Memory B cell (primary cell): Measurements from ENCODE around the gene NDC1.
"Not testable (repeated sequence)": the region's sequence is repeated elsewhere in the genome, so short reads cannot be mapped to it uniquely, and the experiment has no call there.

Experiments
- ATAC-seq: fragments of 150-1000 bp; cut with Tn5 transposase; 2 replicates; pipeline ENCODE4 v1.10.0; 2021; ENCODE audit warnings: low read depth, mild to moderate bottlenecking, moderate library complexity
- DNase-seq, 2 donors: peaks; one replicate each; pipeline ENCODE4 v3.0.0; 2022; ENCODE audit warnings: low spot score in 2 of 2
- H3K27ac Mint-ChIP-seq: one replicate; pipeline ENCODE4 v1.8.0; 2022; ENCODE audit warnings: mild to moderate bottlenecking, moderate library complexity, mixed read lengths
- H3K27me3 Mint-ChIP-seq: one replicate; pipeline ENCODE4 v1.8.0; 2022; ENCODE audit warnings: mixed read lengths
- H3K36me3 Mint-ChIP-seq: one replicate; pipeline ENCODE4 v1.8.0; 2022; ENCODE audit warnings: mild to moderate bottlenecking, mixed read lengths
- H3K4me1 Mint-ChIP-seq: one replicate; pipeline ENCODE4 v1.8.0; 2022; ENCODE audit warnings: mixed read lengths
- H3K4me3 Mint-ChIP-seq: one replicate; pipeline ENCODE4 v1.8.0; 2022; ENCODE audit warnings: mild to moderate bottlenecking, moderate library complexity, mixed read lengths
- H3K9me3 Mint-ChIP-seq: one replicate; pipeline ENCODE4 v1.8.0; 2022; ENCODE audit warnings: mixed read lengths

NDC1 gene

GRCh38 chr1:53769184-53769583, 68.9 kb downstream of the NDC1 start:
- ATAC-seq = no peak
- H3K9me3 Mint-ChIP-seq = no peaks in the 10 kb centered on the region
- H3K27me3 Mint-ChIP-seq = no peaks in the 10 kb centered on the region
- peaks cover 22% of the 10 kb centered on the region for H3K36me3 Mint-ChIP-seq
- H3K4me3 Mint-ChIP-seq = no peak overlapping the region
- no peak for DNase-seq
- no peak overlapping the region for H3K27ac Mint-ChIP-seq
- no peaks in the 10 kb centered on the region for H3K4me1 Mint-ChIP-seq

- peaks cover 4% of the 10 kb centered on the region for H3K9me3 Mint-ChIP-seq
- DNase-seq (no peak), ATAC-seq (no peak)
- no peak overlapping the region for H3K27ac Mint-ChIP-seq
- H3K27me3 Mint-ChIP-seq = no peaks in the 10 kb centered on the region
- peaks cover 30% of the 10 kb centered on the region for H3K36me3 Mint-ChIP-seq
- no peaks in the 10 kb centered on the region for H3K4me1 Mint-ChIP-seq
- H3K4me3 Mint-ChIP-seq = no peak overlapping the region
These were observed 71.2 kb downstream of the NDC1 start for GRCh38 chr1:53766831-53767405.

GRCh38 chr1:53766194-53766742, 71.8 kb downstream of the NDC1 start:
- Mint-ChIP-seq H3K36me3 (peaks cover 28% of the 10 kb centered on the region), H3K9me3 (peaks cover 5% of the 10 kb centered on the region), H3K27me3 (no peaks in the 10 kb centered on the region), H3K4me3 (no peak overlapping the region), H3K4me1 (no peaks in the 10 kb centered on the region), H3K27ac (no peak overlapping the region)
- DNase-seq = no peak
- ATAC-seq = no peak

DNA sequence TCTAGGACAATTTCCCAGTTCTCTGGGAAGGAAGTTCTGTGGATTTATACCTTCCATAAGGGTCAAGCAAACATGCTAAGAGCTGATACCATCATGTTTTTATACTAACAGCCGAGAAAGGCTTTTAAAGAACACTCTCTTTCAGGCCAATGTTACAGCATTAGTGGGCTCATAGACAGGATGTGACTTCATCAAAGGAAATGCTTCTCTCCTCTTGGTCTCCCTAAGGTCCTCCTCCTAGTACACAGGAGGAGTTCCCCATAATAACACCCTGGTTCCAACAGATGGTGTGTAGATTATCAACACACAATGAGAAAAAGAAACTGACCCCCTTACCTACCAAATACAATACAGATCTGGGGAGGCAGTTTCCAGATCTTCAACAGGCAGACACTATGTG, 72.4 kb downstream of the NDC1 start:
- no peak overlapping the region for H3K27ac Mint-ChIP-seq

DNA sequence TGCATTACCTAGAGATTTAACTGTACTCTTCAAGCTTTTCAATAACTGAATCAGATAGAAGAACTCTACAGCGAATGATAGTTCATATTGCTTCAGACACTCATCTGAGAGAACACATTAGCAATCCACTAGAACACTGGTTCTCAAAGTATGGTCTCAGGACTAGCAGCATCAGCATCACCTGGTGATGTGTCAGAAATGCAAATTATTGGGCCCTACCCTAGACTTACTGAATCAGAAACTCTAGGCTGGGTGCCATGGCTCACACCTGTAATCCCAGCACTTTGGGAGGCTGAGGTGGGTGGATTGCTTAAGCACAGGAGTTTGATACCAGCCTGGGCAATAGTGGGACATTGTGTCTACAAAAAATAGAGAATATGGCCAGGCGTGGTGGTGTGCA, 74.2 kb downstream of the NDC1 start:
- ATAC-seq (no peak), DNase-seq (no peak)
- H3K4me1 Mint-ChIP-seq = no peaks in the 10 kb centered on the region
- peaks cover 24% of the 10 kb centered on the region for H3K36me3 Mint-ChIP-seq
- H3K4me3 Mint-ChIP-seq = no peak overlapping the region
- H3K27ac Mint-ChIP-seq = no peak overlapping the region
- H3K27me3 Mint-ChIP-seq = no peaks in the 10 kb centered on the region
- H3K9me3 Mint-ChIP-seq = peaks cover 5% of the 10 kb centered on the region

More for the DNA sequence above, 72.4 kb downstream of the NDC1 start:
- no peaks in the 10 kb centered on the region for H3K4me1 Mint-ChIP-seq
- ATAC-seq (no peak), DNase-seq (no peak)
- H3K36me3 Mint-ChIP-seq = peaks cover 23% of the 10 kb centered on the region
- H3K27me3 Mint-ChIP-seq = no peaks in the 10 kb centered on the region
- H3K9me3 Mint-ChIP-seq = peaks cover 5% of the 10 kb centered on the region
- no peak overlapping the region for H3K4me3 Mint-ChIP-seq

DNA sequence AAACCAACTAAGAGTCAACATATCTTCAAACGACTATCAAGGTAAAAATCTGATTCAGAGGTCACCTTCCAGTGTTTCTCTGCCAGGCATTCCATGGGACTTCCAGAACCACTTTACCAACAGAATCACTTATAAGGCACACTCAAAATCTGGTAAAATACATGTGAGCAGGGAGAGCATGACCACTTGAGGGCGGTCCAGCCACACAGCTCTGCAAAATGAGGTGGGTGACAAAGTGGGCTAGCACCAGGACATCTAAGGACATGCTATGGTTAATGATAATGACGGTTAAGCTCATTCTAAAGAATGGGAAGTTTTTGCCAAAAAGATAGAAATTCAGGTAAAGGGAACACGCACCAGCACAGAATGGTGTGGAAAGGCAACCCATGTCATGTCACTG, 74.6 kb downstream of the NDC1 start:
- peaks cover 5% of the 10 kb centered on the region for H3K9me3 Mint-ChIP-seq
- H3K27me3 Mint-ChIP-seq = no peaks in the 10 kb centered on the region
- peaks cover 21% of the 10 kb centered on the region for H3K36me3 Mint-ChIP-seq

DNA sequence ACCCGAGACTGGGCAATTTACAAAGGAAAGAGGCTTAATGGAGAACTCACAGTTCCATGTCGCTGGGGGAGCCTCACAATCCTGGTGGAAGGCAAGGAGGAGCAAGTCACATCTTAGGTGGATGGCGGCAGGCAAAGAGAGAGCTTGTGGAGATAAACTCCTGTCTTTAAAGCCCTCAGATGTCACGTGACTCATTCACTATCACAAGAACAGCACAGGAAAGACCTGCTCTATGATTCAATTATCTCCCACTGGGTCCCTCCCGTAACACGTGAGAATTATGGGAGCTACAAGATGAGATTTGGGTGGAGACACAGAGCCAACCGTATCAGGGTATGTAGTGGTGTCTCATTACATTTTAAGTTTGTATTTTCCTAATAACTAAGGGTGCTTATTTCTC, 77.6 kb downstream of the NDC1 start:
- DNase-seq, H3K27ac Mint-ChIP-seq, H3K4me1 Mint-ChIP-seq, ATAC-seq, H3K27me3 Mint-ChIP-seq, H3K9me3 Mint-ChIP-seq, H3K4me3 Mint-ChIP-seq: not testable (repeated sequence)
- peaks cover 21% of the 10 kb centered on the region for H3K36me3 Mint-ChIP-seq

More for the DNA sequence above, 74.6 kb downstream of the NDC1 start:
- Mint-ChIP-seq H3K27ac (no peak overlapping the region), H3K4me1 (no peaks in the 10 kb centered on the region), H3K4me3 (no peak overlapping the region)
- ATAC-seq (no peak), DNase-seq (no peak)

DNA sequence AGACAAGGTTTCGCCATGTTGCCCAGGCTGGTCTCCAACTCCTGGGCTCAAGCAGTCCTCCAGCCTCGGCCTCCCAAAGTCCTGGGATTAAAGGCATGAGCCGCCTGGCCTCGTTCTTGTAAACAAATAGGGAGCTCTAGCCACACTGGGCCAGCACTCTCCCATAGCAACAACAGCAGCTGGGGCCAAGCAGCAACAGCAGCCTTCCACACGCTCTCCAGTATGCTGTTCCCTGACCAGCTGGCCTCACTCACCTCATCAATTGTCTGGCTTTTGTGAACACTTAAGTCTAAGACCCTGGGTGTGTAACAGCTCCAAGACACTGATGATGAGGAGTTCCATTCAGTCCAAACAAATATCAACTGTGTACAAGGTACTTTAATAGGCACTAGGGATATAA, 82.2 kb downstream of the NDC1 start:
- no peak for DNase-seq
- ATAC-seq = no peak
- no peaks in the 10 kb centered on the region for H3K4me1 Mint-ChIP-seq
- H3K4me3 Mint-ChIP-seq = no peak overlapping the region
- H3K27me3 Mint-ChIP-seq = no peaks in the 10 kb centered on the region
- no peak overlapping the region for H3K27ac Mint-ChIP-seq
- peaks cover 6% of the 10 kb centered on the region for H3K36me3 Mint-ChIP-seq
- no peaks in the 10 kb centered on the region for H3K9me3 Mint-ChIP-seq

DNA sequence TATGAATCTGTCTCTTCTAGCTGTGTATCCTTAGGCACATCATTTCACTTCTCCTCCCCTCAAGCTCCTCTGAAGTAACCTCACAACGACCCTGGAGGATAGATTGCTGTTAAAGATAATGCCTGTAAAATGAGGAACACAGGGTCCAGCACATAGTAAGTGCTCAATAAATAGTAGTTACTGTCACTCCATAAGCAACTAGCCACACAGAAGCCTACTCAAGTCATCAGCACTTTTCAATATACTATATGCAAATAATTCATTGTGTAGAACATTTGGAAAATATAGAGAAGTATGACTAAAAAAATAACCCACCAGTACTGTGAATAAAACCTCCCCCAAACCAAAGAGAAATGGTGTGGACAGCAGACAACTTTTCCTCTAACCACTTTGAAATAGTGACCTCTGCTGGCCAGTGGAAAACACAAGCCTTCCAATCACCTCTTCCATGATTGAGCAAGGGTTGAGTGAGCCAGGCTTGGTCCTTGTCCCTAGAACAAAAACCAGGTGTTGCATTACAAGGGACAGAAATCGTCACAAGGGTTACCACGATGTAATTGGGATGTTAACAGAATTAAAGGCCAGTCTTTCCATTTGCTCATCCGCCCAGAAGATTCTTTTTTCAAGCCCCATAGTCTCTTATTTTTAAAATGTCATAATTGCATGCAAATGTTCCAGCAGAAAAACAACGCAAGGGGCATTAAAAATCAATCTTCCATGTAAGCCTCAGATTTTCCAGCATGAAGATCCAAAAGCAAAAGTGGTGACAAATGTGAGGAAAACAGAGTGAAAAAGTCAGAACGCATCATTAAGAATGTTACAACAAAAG, 83.4 kb downstream of the NDC1 start:
- ATAC-seq = no peak

GRCh38 chr1:53752281-53752680, 85.8 kb downstream of the NDC1 start:
- Mint-ChIP-seq H3K27ac (no peak overlapping the region), H3K27me3 (peaks cover 2% of the 10 kb centered on the region), H3K4me3 (no peak overlapping the region), H3K9me3 (no peaks in the 10 kb centered on the region), H3K4me1 (no peaks in the 10 kb centered on the region), H3K36me3 (no peaks in the 10 kb centered on the region)
- DNase-seq = no peak
- ATAC-seq = no peak

More for the DNA sequence above, 83.4 kb downstream of the NDC1 start:
- H3K27me3 Mint-ChIP-seq = no peaks in the 10 kb centered on the region
- DNase-seq = no peak
- H3K36me3 Mint-ChIP-seq = no peaks in the 10 kb centered on the region
- no peaks in the 10 kb centered on the region for H3K9me3 Mint-ChIP-seq
- no peaks in the 10 kb centered on the region for H3K4me1 Mint-ChIP-seq
- no peak overlapping the region for H3K27ac Mint-ChIP-seq
- no peak overlapping the region for H3K4me3 Mint-ChIP-seq

DNA sequence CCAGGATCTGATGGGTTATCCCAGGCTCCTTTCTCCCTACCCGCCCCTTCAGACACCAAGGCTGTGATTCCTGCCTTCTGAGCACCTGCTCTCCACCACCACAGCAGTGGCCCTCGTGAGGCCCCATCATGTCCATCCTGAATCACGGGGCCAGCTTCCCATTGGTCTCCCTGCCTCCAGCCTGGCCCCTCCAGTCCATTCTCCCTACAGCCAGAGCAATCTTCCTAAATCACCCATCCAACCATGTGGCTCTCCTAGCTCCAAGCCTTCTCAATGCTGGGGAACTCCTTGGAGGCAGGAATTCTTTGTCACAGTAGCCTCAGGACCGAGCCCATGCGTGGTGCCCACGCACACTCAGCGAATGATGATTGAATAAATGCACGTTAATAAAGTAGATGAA, 90.3 kb downstream of the NDC1 start:
- Mint-ChIP-seq H3K27me3 (peaks cover 10% of the 10 kb centered on the region), H3K4me1 (no peaks in the 10 kb centered on the region), H3K9me3 (peaks cover 3% of the 10 kb centered on the region), H3K4me3 (no peak overlapping the region), H3K36me3 (peaks cover 5% of the 10 kb centered on the region), H3K27ac (no peak overlapping the region)
- ATAC-seq (no peak), DNase-seq (no peak)

GRCh38 chr1:53740621-53741105, 97.4 kb downstream of the NDC1 start:
- Mint-ChIP-seq H3K4me1 (no peaks in the 10 kb centered on the region), H3K36me3 (peaks cover 11% of the 10 kb centered on the region), H3K27ac (no peak overlapping the region), H3K9me3 (peaks cover 9% of the 10 kb centered on the region), H3K27me3 (peaks cover 16% of the 10 kb centered on the region), H3K4me3 (no peak overlapping the region)
- ATAC-seq (no peak), DNase-seq (no peak)

- H3K36me3 Mint-ChIP-seq = peaks cover 9% of the 10 kb centered on the region
- ATAC-seq (peak; percentile 88), DNase-seq (peak in 1 of 2 donors; percentile 35)
- no peaks in the 10 kb centered on the region for H3K4me1 Mint-ChIP-seq
- peaks cover 20% of the 10 kb centered on the region for H3K27me3 Mint-ChIP-seq
- peak within 1 kb of the TSS; percentile 65 for H3K4me3 Mint-ChIP-seq
- H3K27ac Mint-ChIP-seq = no peak within 1 kb of the TSS
- peaks cover 8% of the 10 kb centered on the region for H3K9me3 Mint-ChIP-seq
These were observed 98.9 kb downstream of the NDC1 start, which contains the start of gene GLIS1 for GRCh38 chr1:53739109-53739681. Gene GLIS1, minus strand, starts transcription at chr1:53739164. Its CDS starts 1,100 bp downstream, at chr1:53738064.
